Measurements from ENCODE around the gene CPNE1.

DNA sequence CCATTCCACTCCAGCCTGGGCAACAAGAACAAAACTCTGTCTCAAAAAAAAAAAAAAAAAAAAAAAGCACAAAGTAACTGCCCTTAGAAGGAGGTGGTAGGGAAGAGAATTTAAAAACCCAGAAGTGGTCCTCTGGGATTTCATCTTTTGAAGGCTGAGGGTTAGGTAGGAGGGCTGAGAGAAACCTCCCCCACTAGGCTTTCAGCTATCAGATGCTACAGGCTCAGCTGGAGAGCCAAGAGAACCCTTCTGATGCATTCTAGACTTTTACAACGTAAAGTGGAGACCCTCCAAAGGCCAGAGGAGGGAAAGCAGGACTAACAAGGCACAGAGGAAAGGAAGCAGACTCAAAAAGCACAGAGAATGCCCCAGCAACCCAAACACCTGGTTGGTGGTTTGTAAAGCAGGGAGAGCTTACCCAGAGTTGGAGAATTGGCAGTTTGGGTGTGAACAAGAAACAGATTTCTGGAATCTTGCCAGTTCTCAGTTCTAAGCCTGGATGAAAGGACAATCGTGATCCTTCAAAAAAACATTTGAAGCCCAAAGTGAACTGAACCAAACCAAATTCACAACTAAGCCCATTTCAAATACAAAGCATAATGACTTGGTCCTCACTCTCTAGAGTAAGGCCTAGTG is 72.2 kb downstream of the CPNE1 start:
- TF ChIP-seq ZFP3 (CRISPR knock-in tag; IDR thresholded peaks at IDR 0.05), result no peak
- TF ChIP-seq RARB (CRISPR knock-in tag; IDR thresholded peaks at IDR 0.05), result no peak
- no peak for TF ChIP-seq BACH2 (CRISPR knock-in tag; IDR thresholded peaks at IDR 0.05; ENCODE audit: borderline replicate concordance)
- no peak for TF ChIP-seq PPARA (CRISPR knock-in tag; IDR thresholded peaks at IDR 0.05; ENCODE audit: borderline replicate concordance)
- TF ChIP-seq, protein P1, sequence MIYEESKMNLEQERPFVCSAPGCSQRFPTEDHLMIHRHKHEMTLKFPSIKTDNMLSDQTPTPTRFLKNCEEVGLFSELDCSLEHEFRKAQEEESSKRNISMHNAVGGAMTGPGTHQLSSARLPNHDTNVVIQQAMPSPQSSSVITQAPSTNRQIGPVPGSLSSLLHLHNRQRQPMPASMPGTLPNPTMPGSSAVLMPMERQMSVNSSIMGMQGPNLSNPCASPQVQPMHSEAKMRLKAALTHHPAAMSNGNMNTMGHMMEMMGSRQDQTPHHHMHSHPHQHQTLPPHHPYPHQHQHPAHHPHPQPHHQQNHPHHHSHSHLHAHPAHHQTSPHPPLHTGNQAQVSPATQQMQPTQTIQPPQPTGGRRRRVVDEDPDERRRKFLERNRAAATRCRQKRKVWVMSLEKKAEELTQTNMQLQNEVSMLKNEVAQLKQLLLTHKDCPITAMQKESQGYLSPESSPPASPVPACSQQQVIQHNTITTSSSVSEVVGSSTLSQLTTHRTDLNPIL (CRISPR knock-in tag; IDR thresholded peaks at IDR 0.05; ENCODE audit: low read depth), result no peak
- TF ChIP-seq ISL1 (CRISPR knock-in tag; IDR thresholded peaks at IDR 0.05), result no peak
- TF ChIP-seq ARNTL (CRISPR knock-in tag; IDR thresholded peaks at IDR 0.05; ENCODE audit: borderline replicate concordance, low read depth), result no peak
- TF ChIP-seq, protein P2, sequence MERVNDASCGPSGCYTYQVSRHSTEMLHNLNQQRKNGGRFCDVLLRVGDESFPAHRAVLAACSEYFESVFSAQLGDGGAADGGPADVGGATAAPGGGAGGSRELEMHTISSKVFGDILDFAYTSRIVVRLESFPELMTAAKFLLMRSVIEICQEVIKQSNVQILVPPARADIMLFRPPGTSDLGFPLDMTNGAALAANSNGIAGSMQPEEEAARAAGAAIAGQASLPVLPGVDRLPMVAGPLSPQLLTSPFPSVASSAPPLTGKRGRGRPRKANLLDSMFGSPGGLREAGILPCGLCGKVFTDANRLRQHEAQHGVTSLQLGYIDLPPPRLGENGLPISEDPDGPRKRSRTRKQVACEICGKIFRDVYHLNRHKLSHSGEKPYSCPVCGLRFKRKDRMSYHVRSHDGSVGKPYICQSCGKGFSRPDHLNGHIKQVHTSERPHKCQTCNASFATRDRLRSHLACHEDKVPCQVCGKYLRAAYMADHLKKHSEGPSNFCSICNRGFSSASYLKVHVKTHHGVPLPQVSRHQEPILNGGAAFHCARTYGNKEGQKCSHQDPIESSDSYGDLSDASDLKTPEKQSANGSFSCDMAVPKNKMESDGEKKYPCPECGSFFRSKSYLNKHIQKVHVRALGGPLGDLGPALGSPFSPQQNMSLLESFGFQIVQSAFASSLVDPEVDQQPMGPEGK (CRISPR knock-in tag; IDR thresholded peaks at IDR 0.05; ENCODE audit: borderline replicate concordance), result no peak
- no peak for TF ChIP-seq ZC3H10 (CRISPR knock-in tag; IDR thresholded peaks at IDR 0.05)
- TF ChIP-seq ZNF8 (CRISPR knock-in tag; IDR thresholded peaks at IDR 0.05), result no peak

All from SK-N-SH treated with all-trans-retinoic acid at 6 μM for 48 hours (cell line).